Measurements from ENCODE around the gene MAP10.

MAP10 gene

DNA sequence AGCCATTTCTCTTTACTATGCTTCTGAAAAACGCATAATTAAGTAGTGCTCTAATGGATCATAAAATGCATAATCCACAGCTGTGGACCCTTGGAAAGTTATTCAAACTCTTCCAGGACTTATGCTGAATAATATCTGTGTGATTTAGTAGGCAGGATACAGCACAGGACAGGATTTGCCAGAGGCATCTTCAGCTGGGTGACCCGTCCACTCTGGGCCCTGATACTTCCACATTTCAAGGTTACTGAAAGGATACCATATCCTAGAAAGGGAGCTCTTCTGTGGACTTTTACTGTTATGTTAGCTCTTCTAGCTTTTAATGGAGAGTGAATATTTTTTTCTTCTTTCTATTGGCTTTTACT is 49.6 kb downstream of the MAP10 start:
- DNase-seq (ENCODE audit: low read depth in 2 of 2), result no peak

DNA sequence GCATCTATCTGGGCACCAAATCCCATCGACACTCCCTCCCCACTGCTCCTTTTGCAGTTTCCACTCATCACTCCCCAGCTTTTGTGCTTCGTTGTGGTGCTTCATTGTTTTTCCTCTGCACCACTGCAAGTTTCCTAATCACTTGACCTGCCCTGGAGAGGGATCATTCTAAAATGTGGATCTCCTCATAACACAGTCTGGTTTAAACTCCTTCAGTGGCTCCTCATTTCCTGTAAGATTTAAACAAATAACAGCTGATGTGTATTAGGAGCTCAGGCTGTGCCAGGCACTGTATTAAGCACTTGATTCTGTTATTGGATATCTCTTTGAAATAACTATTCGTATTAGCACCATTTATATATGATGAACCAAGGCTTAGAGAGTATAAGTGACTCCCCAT is 51.3 kb downstream of the MAP10 start:
- no peak for DNase-seq (ENCODE audit: low read depth in 2 of 2)

Data from stimulated activated CD4-positive, alpha-beta T cell treated with anti-CD3 and anti-CD28 coated beads, Interleukin-1b, Interleukin-23, amount 100 ng/mL, for 4 hours (primary cell).